HG02943 (cell line): ENCODE measurements around the gene MYO1F.

Source experiments
- ATAC-seq: cut with Tn5 transposase; IDR thresholded peaks from one replicate; pipeline ENCODE4 v1.9.1; 2021; ENCODE audit warnings: mild to moderate bottlenecking, low read depth, moderate library complexity; ENCODE audit not compliant: unreplicated experiment

The MYO1F gene

DNA sequence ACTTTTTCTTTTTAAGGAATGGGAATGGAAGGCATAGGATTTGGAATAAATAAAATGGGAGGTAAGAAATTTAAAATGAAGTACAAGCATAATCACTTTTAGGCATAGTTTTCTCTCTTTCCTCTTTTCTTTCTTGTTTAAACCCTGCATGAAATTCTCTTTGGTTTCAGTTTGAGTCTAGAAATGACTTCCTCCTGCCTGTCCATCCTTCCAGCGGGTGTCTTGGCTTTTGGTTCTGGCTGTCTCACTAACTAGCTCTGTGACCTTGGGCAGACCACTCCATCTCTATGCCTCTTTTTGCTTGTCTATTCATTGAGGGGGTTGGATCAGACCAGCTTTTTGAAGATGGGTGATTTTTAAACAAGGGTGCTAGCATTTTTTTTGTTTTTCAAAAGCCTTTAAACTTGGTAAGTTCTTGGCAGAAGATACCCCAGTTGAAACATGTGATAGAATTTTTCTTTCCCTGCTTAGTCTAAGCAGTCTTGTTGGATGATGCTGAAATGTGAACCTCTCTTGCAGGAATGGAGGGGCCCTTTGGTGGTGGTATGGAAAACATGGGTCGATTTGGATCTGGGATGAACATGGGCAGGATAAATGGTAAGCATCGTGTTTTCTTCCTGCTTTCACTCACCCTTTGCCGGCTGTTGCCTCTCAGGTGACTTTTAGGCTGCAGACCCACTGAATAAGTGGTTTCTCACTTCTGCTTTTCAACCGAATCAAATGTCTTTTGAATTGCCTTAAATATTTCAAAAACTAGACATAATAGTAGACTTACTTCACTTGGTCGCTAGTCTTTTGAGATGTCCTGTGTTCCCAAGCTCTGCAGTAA lies 103.4 kb downstream of the MYO1F start:
- ATAC-seq: no peak
